Caki2 (cell line): ENCODE results near the gene SMYD3. TPM values are rescaled to one million over a fixed set of nuclear protein-coding genes. Genes with fewer than 3 reads are reported as not detected.

Experiments
- DNase-seq: peaks from one replicate; pipeline ENCODE4 v3.0.0-alpha.2; 2015; ENCODE audit warnings: low read depth
- in situ Hi-C: cut with HindIII; loops from 2 replicates; pipeline ENCODE4 v1.10.0; 2016; ENCODE audit warnings: low sequenced_read_pairs, low pct_unique_long_range_greater_than_20kb, mixed read lengths
- total RNA-seq: library from RNA; depleted of rRNA; stranded (reverse); fragments of >200 nt; shearing (Covaris generic); gene quantifications from 2 replicates; pipeline ENCODE4 v1.2.3, GENCODE V29; 2014; ENCODE audit warnings: low replicate concordance

Gene SMYD3
- total RNA-seq, 1 experiment from 2014 or later: 47.7 TPM

- in situ Hi-C loops: no loop called here
- no peak for DNase-seq
Observed at GRCh38 chr1:245807954-245808719, 698.9 kb downstream of the SMYD3 start.

GRCh38 chr1:245807306-245807705, 699.8 kb downstream of the SMYD3 start:
- no peak for DNase-seq
- in situ Hi-C loops: no loop called here

- in situ Hi-C loops: no loop called here
- DNase-seq: no peak
Observed at GRCh38 chr1:245805532-245805931, 701.5 kb downstream of the SMYD3 start.

- in situ Hi-C loops: no loop called here
- DNase-seq: no peak
Observed at GRCh38 chr1:245804696-245805095, 702.4 kb downstream of the SMYD3 start.

- in situ Hi-C loops: no loop called here
- no peak for DNase-seq
Observed at GRCh38 chr1:245803666-245804037, 703.4 kb downstream of the SMYD3 start.

- no peak for DNase-seq
- in situ Hi-C loops: no loop called here
Observed at GRCh38 chr1:245802941-245803665, 704.0 kb downstream of the SMYD3 start.

- in situ Hi-C loops: no loop called here
- DNase-seq: no peak
Observed at GRCh38 chr1:245800901-245801605, 706.0 kb downstream of the SMYD3 start.

- in situ Hi-C loops: no loop called here
- no peak for DNase-seq
Observed at GRCh38 chr1:245798349-245798711, 708.7 kb downstream of the SMYD3 start.

GRCh38 chr1:245797592-245798348, 709.3 kb downstream of the SMYD3 start:
- in situ Hi-C loops: no loop called here
- DNase-seq: no peak

- in situ Hi-C loops: no loop called here
Observed at GRCh38 chr1:245791410-245792312, 715.4 kb downstream of the SMYD3 start.

GRCh38 chr1:245790441-245790840, 716.6 kb downstream of the SMYD3 start:
- in situ Hi-C loops: no loop called here
- DNase-seq: no peak

More at GRCh38 chr1:245791410-245792312, 715.4 kb downstream of the SMYD3 start:
- DNase-seq: no peak

GRCh38 chr1:245788886-245789285, 718.2 kb downstream of the SMYD3 start:
- in situ Hi-C loops: no loop called here

GRCh38 chr1:245788269-245788668, 718.8 kb downstream of the SMYD3 start:
- in situ Hi-C loops: no loop called here
- DNase-seq: peak; percentile 82

More at GRCh38 chr1:245788886-245789285, 718.2 kb downstream of the SMYD3 start:
- no peak for DNase-seq

GRCh38 chr1:245786948-245787347, 720.1 kb downstream of the SMYD3 start:
- no peak for DNase-seq
- in situ Hi-C loops: no loop called here

GRCh38 chr1:245779797-245780755, 727.0 kb downstream of the SMYD3 start:
- no peak for DNase-seq
- in situ Hi-C loops: no loop called here

GRCh38 chr1:245777752-245778151, 729.3 kb downstream of the SMYD3 start:
- no peak for DNase-seq
- in situ Hi-C loops: no loop called here
